GM18505 (cell line): ENCODE data around the gene FTSJ3.
"Not testable (repeated sequence)": the region's sequence is repeated elsewhere in the genome, so short reads cannot be mapped to it uniquely, and the experiment has no call there.

Source experiments
- ATAC-seq: cut with Tn5 transposase; IDR thresholded peaks from one replicate; pipeline ENCODE4 v1.9.1; 2021; ENCODE audit not compliant: unreplicated experiment
- POLR2A ChIP-seq: IDR thresholded peaks from 4 replicates; pipeline ENCODE4 v1.6.1; 2011; ENCODE audit warnings: borderline replicate concordance; ENCODE audit not compliant: insufficient read depth, insufficient read length; ENCODE audit errors: extremely low read depth

The FTSJ3 gene

GRCh38 chr17:63853260-63853659 lies 25.8 kb upstream of the FTSJ3 start:
- no peak for TF ChIP-seq POLR2A
- ATAC-seq = no peak

GRCh38 chr17:63850401-63850800 lies 22.9 kb upstream of the FTSJ3 start:
- ATAC-seq = no peak
- TF ChIP-seq POLR2A = no peak

- TF ChIP-seq POLR2A = no peak
- ATAC-seq = peak; percentile 78
Measured at GRCh38 chr17:63848834-63849689, 21.6 kb upstream of the FTSJ3 start.

- no peak for TF ChIP-seq POLR2A
- ATAC-seq = no peak
Measured at GRCh38 chr17:63847525-63848249, 20.2 kb upstream of the FTSJ3 start.

- ATAC-seq = no peak
- TF ChIP-seq POLR2A = no peak
Measured at GRCh38 chr17:63845509-63845908, 18.0 kb upstream of the FTSJ3 start.

- no peak for TF ChIP-seq POLR2A
- no peak for ATAC-seq
Measured at GRCh38 chr17:63843910-63844677, 16.6 kb upstream of the FTSJ3 start.

GRCh38 chr17:63843387-63843888 lies 16.0 kb upstream of the FTSJ3 start:
- ATAC-seq = not testable (repeated sequence)
- peak; percentile 35 for TF ChIP-seq POLR2A

- TF ChIP-seq POLR2A = peak; percentile 90
- peak; percentile 72 for ATAC-seq
Measured at GRCh38 chr17:63842540-63843386, 15.3 kb upstream of the FTSJ3 start, which contains the start of gene SMARCD2. SMARCD2 (minus strand) TSS chr17:63842685; CDS start chr17:63842674, 11 bp downstream.

- no peak for TF ChIP-seq POLR2A
- ATAC-seq = peak; percentile 28
Measured at GRCh38 chr17:63842173-63842539, 14.7 kb upstream of the FTSJ3 start.

- ATAC-seq = no peak
Measured at GRCh38 chr17:63841350-63842172, 14.1 kb upstream of the FTSJ3 start.

GRCh38 chr17:63840591-63841349 lies 13.3 kb upstream of the FTSJ3 start:
- no peak for ATAC-seq
- no peak for TF ChIP-seq POLR2A

More at GRCh38 chr17:63841350-63842172, 14.1 kb upstream of the FTSJ3 start:
- no peak for TF ChIP-seq POLR2A
